IMR-90 (cell line): Measurements from ENCODE around the gene NFE2L1.

ENCODE experiments used
- BHLHE40 ChIP-seq: fragments of 150-350 bp; IDR thresholded peaks from 2 replicates; pipeline ENCODE4 v1.6.1; 2016; ENCODE audit warnings: mild to moderate bottlenecking, low read depth, low read length
- CTCF ChIP-seq: conservative IDR thresholded peaks from 2 replicates; pipeline ENCODE4 v1.5.1; 2012; ENCODE audit warnings: mild to moderate bottlenecking, low read depth, low read length, improper control_type of control experiment
- MAZ ChIP-seq: IDR thresholded peaks from 2 replicates; pipeline ENCODE4 v1.6.1; 2012; ENCODE audit warnings: low read depth, mild to moderate bottlenecking, low read length, improper control_type of control experiment, moderate library complexity, borderline replicate concordance
- POLR2A ChIP-seq: IDR thresholded peaks from 2 replicates; pipeline ENCODE4 v1.6.1; 2012; ENCODE audit warnings: mild to moderate bottlenecking, low read depth, low read length
- RCOR1 ChIP-seq: IDR thresholded peaks from 2 replicates; pipeline ENCODE4 v1.6.1; 2012; ENCODE audit warnings: mild to moderate bottlenecking, low read length, improper control_type of control experiment; ENCODE audit not compliant: insufficient replicate concordance

- TF ChIP-seq RCOR1 (no peak), BHLHE40 (no peak), MAZ (no peak), CTCF (no peak), POLR2A (no peak)
Measured at GRCh38 chr17:48084932-48085331, 36.8 kb downstream of the NFE2L1 start.
